Panc1 (cell line): ENCODE measurements around the gene GNPDA2.

Source experiments
- TF ChIP-seq, protein P1 (sequence below): fragments of 450-650 bp; IDR thresholded peaks from 2 replicates; pipeline ENCODE4 v1.5.1; 2017; ENCODE audit warnings: mild to moderate bottlenecking
- TF ChIP-seq, protein P2 (sequence below), 2 experiments: IDR thresholded peaks; 2 replicates each; pipeline ENCODE4 v1.6.1; 2011 to 2012; ENCODE audit warnings: low read depth in 2 of 2, control low read depth in 1 of 2, low read length in 1 of 2, mild to moderate bottlenecking in 1 of 2, moderate library complexity in 1 of 2; ENCODE audit not compliant: insufficient read depth in 1 of 2

DNA sequence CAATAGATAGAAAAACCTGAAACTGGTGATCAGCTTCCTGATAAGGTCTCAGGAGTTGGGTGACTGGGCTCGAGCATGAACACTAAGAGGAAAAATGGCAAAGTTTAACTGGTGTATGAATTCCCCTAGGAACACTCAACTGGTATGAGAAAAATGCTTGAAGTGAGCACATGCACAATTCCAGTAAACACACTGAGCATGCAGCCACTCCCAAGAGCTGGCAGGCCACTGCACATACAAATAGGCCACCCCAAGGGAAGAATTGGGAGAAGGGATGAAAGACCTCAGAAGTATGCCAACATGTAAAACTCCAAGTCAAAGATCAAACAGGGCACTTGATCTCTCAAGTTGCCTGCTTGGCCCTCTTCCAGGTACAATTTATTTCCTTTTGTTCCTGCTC is 45.4 kb upstream of the GNPDA2 start:
- TF ChIP-seq, protein P1, sequence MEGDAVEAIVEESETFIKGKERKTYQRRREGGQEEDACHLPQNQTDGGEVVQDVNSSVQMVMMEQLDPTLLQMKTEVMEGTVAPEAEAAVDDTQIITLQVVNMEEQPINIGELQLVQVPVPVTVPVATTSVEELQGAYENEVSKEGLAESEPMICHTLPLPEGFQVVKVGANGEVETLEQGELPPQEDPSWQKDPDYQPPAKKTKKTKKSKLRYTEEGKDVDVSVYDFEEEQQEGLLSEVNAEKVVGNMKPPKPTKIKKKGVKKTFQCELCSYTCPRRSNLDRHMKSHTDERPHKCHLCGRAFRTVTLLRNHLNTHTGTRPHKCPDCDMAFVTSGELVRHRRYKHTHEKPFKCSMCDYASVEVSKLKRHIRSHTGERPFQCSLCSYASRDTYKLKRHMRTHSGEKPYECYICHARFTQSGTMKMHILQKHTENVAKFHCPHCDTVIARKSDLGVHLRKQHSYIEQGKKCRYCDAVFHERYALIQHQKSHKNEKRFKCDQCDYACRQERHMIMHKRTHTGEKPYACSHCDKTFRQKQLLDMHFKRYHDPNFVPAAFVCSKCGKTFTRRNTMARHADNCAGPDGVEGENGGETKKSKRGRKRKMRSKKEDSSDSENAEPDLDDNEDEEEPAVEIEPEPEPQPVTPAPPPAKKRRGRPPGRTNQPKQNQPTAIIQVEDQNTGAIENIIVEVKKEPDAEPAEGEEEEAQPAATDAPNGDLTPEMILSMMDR: no peak
- TF ChIP-seq, protein P2, sequence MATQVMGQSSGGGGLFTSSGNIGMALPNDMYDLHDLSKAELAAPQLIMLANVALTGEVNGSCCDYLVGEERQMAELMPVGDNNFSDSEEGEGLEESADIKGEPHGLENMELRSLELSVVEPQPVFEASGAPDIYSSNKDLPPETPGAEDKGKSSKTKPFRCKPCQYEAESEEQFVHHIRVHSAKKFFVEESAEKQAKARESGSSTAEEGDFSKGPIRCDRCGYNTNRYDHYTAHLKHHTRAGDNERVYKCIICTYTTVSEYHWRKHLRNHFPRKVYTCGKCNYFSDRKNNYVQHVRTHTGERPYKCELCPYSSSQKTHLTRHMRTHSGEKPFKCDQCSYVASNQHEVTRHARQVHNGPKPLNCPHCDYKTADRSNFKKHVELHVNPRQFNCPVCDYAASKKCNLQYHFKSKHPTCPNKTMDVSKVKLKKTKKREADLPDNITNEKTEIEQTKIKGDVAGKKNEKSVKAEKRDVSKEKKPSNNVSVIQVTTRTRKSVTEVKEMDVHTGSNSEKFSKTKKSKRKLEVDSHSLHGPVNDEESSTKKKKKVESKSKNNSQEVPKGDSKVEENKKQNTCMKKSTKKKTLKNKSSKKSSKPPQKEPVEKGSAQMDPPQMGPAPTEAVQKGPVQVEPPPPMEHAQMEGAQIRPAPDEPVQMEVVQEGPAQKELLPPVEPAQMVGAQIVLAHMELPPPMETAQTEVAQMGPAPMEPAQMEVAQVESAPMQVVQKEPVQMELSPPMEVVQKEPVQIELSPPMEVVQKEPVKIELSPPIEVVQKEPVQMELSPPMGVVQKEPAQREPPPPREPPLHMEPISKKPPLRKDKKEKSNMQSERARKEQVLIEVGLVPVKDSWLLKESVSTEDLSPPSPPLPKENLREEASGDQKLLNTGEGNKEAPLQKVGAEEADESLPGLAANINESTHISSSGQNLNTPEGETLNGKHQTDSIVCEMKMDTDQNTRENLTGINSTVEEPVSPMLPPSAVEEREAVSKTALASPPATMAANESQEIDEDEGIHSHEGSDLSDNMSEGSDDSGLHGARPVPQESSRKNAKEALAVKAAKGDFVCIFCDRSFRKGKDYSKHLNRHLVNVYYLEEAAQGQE (IDR thresholded peaks at IDR 0.05; ENCODE audit: insufficient read depth in 1 of 2, low read depth in 2 of 2, low read length in 1 of 2): no peak
